ENCODE data around the gene UPK3A. TPM values are rescaled to one million over a fixed set of nuclear protein-coding genes. Genes with fewer than 3 reads are reported as not detected.
"Not testable (repeated sequence)": the region's sequence is repeated elsewhere in the genome, so short reads cannot be mapped to it uniquely, and the experiment has no call there.

The UPK3A gene
- total RNA-seq, 2 donors from 2014 or later, result 12.6 to 103 TPM

DNA sequence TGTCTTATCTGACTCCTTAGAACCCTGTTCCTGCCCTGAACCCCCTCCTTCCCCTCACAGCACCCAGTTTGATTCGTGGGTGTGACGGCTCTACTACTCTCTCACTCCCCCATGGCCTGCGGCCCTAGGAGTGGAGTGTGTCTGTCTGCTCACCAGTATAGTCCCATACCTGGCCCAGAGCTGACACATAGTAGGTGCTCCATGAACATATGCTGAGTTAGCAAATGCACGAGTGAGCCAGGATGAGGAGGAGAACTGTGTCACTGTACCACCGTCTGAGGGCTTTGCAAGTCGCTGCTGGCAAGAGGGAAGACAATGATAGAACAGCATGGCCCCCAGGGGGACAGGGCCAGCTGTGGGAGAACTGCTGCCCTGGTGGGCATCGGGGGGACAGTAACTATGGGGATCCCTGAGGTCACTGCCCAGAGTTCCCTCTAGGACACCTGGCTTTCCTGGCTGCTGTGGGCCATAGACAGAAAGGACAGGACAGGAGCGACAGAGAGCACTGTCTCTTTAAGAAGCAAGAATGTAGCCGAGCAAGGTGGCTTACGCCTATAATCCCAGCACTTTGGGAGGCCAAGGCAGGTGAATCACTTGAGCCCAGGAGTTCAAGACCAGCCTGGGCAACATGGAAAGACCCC, 24.9 kb upstream of the UPK3A start:
- Histone ChIP-seq H3K27me3 (replicated peaks; ENCODE audit: insufficient read depth) (no peaks in the 10 kb centered on the region), H3K27ac (no peak overlapping the region), H3K4me1 (replicated peaks) (peaks cover 3% of the 10 kb centered on the region), H3K9me3 (no peaks in the 10 kb centered on the region), H3K36me3 (no peaks in the 10 kb centered on the region), H3K4me3 (no peak overlapping the region)
- no peak for DNase-seq (ENCODE audit: low spot score)
- TF ChIP-seq POLR2AphosphoS5 (IDR thresholded peaks at IDR 0.05), result no peak
- TF ChIP-seq, protein P1, sequence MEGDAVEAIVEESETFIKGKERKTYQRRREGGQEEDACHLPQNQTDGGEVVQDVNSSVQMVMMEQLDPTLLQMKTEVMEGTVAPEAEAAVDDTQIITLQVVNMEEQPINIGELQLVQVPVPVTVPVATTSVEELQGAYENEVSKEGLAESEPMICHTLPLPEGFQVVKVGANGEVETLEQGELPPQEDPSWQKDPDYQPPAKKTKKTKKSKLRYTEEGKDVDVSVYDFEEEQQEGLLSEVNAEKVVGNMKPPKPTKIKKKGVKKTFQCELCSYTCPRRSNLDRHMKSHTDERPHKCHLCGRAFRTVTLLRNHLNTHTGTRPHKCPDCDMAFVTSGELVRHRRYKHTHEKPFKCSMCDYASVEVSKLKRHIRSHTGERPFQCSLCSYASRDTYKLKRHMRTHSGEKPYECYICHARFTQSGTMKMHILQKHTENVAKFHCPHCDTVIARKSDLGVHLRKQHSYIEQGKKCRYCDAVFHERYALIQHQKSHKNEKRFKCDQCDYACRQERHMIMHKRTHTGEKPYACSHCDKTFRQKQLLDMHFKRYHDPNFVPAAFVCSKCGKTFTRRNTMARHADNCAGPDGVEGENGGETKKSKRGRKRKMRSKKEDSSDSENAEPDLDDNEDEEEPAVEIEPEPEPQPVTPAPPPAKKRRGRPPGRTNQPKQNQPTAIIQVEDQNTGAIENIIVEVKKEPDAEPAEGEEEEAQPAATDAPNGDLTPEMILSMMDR (IDR thresholded peaks at IDR 0.05), result no peak
- no peak for TF ChIP-seq POLR2A (IDR thresholded peaks at IDR 0.05)
- intact Hi-C loops (cut with DNase I), result loop anchor here (5.0 kb wide), 1 partner anchor 158 kb away; no protein-coding TSS in a partner anchor
- WGBS, result 73% methylated on average over 10 of the region's 10 CpGs

DNA sequence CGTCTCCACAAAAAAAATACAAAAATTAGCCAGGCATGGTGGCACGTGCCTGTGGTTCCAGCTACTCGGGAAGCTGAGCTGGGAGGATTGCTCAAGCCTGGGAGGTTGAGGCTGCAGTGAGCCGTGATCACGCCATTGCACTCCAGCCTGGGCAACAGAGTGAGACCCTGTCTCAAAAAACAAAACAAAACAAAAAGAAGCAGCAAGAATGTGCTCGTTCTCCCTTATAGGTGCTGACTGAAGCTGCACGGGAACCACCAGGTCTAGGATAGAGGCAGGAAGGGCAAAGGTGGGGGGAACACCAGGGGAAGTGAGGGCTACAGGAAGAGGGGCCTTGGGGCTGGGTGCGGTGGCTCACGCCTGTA, 24.4 kb upstream of the UPK3A start:
- not testable (repeated sequence) for H3K27ac ChIP-seq; H3K4me3 ChIP-seq; H3K4me1 ChIP-seq (replicated peaks); H3K36me3 ChIP-seq; DNase-seq (ENCODE audit: low spot score); H3K27me3 ChIP-seq (replicated peaks; ENCODE audit: insufficient read depth); H3K9me3 ChIP-seq
- intact Hi-C loops (cut with DNase I), result loop anchor here (5.0 kb wide), 1 partner anchor 158 kb away; no protein-coding TSS in a partner anchor
- WGBS, result 87% methylated on average over 9 of the region's 9 CpGs

DNA sequence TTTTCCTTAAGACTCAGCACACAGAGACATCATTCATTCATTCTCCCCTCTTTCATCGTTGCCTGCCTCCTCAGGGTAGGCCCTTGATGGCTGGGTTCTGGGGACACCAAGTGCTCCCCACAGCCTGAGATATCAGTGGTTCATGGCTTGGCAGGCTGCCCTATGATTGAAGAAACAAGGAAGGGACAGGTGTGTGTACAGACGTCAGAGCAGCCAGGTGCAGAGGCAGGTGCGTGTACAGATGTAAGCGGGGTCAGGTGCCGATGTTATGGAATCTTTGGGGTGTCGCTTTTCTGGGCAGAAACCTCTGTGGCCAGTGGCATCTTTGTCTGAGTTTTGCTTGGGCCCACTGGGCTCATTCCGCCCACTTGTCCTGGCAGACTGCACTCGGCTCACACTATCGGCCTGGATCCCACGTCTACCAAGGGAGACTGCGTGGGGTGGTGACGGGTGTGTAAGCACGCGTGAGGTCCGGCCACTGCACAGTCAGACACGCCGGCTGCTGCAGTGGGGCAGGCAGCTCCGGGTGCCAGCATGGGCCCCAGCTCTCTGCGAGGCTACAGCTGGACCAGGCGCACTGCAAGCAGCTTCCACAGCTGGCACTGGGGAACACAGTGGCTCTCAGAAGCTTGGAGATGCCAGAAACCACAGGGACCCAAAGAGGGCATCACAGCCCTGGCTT, 23.2 kb upstream of the UPK3A start:
- no peak overlapping the region for H3K4me3 ChIP-seq
- no peaks in the 10 kb centered on the region for H3K36me3 ChIP-seq
- intact Hi-C loops (cut with DNase I), result loop anchor here (5.0 kb wide), 1 partner anchor 159 kb away; no protein-coding TSS in a partner anchor
- H3K9me3 ChIP-seq, result no peaks in the 10 kb centered on the region
- WGBS, result 79% methylated on average over 18 of the region's 20 CpGs
- H3K4me1 ChIP-seq (replicated peaks), result peaks cover 3% of the 10 kb centered on the region
- no peak for DNase-seq (ENCODE audit: low spot score)
- H3K27me3 ChIP-seq (replicated peaks; ENCODE audit: insufficient read depth), result no peaks in the 10 kb centered on the region
- H3K27ac ChIP-seq, result no peak overlapping the region
- TF ChIP-seq, protein P1 (IDR thresholded peaks at IDR 0.05), result no peak
- TF ChIP-seq POLR2AphosphoS5 (IDR thresholded peaks at IDR 0.05), result no peak

DNA sequence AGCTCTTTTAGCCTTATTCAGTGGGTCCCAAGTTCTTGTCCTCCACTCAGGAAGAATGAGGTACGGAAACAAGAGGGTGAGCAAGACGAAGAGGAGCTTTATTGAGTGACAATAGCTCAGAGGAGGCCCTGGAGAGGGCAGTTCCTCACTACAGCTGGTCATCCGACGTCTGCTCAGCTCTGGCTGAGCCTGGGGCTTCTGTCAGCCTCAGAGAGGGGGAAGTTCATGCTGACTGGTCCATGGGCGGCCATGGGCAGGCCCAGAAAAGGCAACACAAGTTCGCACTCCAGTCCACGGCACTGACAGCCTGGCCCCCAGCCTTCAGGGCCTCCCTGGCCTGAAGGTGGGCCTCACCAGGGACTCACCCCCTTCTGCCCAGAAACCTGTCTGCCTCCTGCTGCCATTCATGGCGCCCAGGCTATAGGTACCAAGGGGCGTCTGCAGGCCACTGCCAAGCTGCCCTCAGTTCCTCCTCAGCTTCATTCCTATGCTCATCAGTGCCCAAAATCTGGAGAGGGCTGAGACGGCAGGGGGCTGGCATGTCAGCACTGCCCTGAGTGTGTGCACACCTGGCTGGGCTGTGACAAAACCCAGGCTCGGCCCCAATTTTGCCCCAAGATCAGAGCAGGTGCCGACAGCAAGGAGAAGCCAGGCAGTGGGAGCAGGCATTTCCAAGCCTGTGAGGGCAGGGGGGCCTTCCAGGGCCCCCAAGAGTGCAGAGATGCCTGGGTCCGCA, 22.4 kb upstream of the UPK3A start:
- TF ChIP-seq, protein P1 (IDR thresholded peaks at IDR 0.05), result no peak
- no peak for TF ChIP-seq POLR2AphosphoS5 (IDR thresholded peaks at IDR 0.05)
- no peak for TF ChIP-seq POLR2A (IDR thresholded peaks at IDR 0.05)
- no peak for DNase-seq (ENCODE audit: low spot score)
- 82% methylated on average over 13 of the region's 13 CpGs for WGBS
- Histone ChIP-seq H3K36me3 (no peaks in the 10 kb centered on the region), H3K27me3 (replicated peaks; ENCODE audit: insufficient read depth) (no peaks in the 10 kb centered on the region), H3K4me1 (replicated peaks) (peaks cover 3% of the 10 kb centered on the region), H3K9me3 (no peaks in the 10 kb centered on the region), H3K27ac (no peak overlapping the region), H3K4me3 (no peak overlapping the region)
- intact Hi-C loops (cut with DNase I), result loop anchor here (5.0 kb wide), 1 partner anchor 160 kb away; no protein-coding TSS in a partner anchor

DNA sequence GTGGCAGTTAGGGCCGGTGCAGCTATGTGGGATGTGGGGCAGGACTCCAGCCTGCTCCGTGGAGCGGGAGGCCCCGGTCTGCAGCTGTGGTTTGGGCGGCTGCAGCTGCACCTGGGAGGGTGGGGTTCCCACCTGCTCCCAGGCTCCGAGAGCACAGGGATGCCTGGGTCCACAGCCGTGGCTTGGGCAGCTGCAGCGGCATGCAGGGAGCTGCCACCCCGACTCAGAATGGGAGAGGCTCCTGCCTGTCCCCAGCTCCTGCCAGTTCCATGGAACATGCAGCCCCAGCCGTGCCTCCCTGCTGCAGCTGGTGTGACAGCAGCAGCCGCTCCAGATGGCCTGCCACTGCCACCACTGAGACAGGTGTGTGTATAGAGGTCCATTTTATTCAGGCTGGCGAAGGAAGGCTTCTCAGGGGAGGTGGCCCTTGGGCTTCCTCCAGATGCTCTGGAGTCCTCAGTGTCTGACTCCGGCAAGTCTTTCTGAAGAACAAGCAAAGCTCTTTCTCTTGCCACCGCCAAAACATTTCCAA, 21.8 kb upstream of the UPK3A start:
- no peaks in the 10 kb centered on the region for H3K36me3 ChIP-seq
- H3K9me3 ChIP-seq, result no peaks in the 10 kb centered on the region
- no peak overlapping the region for H3K4me3 ChIP-seq
- no peak overlapping the region for H3K27ac ChIP-seq
- intact Hi-C loops (cut with DNase I), result loop anchor here (5.0 kb wide), 1 partner anchor 161 kb away; no protein-coding TSS in a partner anchor
- WGBS, result 69% methylated on average over 13 of the region's 14 CpGs
- H3K27me3 ChIP-seq (replicated peaks; ENCODE audit: insufficient read depth), result no peaks in the 10 kb centered on the region
- TF ChIP-seq POLR2A (IDR thresholded peaks at IDR 0.05) (no peak), POLR2AphosphoS5 (IDR thresholded peaks at IDR 0.05) (no peak)
- TF ChIP-seq, protein P1 (IDR thresholded peaks at IDR 0.05), result no peak
- DNase-seq (ENCODE audit: low spot score), result no peak
- peaks cover 3% of the 10 kb centered on the region for H3K4me1 ChIP-seq (replicated peaks)
